Inflammatory macrophage (primary cell): ENCODE measurements around the gene SHROOM4.
A peak's percentile ranks its signal among the peaks of the same experiment; 100 is the strongest.

Source experiments
- DNase-seq, 2 donors: peaks; one replicate each; pipeline ENCODE4 v3.0.0-alpha.2; 2020 to 2022

The SHROOM4 gene

GRCh38 chrX:50776248-50776647, 37.7 kb downstream of the SHROOM4 start:
- no peak for DNase-seq

DNA sequence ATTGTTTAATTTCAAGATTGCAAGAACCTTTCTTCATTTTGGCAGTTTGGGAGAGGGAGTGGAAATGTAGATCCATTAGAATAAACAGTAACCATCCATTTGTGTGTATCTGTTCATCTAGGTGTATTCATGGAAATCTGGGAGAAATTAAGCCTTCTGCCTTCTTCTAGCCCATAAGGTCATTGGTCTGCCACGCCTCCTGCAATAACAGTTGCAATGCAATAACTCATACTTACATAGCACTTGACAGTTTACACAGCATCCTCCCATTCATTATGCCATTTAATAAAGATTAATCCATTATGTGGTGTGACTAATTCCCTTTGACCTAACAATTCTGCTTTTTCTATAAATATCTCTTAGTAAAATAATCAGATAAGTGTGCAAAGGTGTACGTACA, 42.6 kb downstream of the SHROOM4 start:
- DNase-seq = no peak

DNA sequence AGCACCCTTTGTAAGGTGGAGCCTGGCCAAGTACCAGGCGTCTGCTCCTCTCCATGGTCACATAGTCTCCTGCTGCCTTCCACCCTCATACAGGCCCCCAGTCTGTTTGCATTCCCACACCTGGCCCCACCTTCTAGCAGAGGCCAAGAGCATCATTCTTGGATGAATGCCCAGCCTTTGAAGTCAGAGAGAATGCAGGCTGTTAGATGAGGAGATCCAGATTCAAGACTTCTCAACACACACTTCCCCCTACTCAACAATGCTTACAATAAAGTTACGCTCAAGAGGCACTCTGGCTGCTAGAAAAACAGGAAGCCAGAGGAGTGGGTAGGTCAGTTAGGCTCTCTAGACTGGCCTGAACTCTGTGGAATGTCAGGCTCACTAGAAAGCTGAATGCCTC, 43.3 kb downstream of the SHROOM4 start:
- peak in 1 of 2 donors; percentile 3 for DNase-seq

- no peak for DNase-seq
Observed at GRCh38 chrX:50769389-50770063, 44.5 kb downstream of the SHROOM4 start.

DNA sequence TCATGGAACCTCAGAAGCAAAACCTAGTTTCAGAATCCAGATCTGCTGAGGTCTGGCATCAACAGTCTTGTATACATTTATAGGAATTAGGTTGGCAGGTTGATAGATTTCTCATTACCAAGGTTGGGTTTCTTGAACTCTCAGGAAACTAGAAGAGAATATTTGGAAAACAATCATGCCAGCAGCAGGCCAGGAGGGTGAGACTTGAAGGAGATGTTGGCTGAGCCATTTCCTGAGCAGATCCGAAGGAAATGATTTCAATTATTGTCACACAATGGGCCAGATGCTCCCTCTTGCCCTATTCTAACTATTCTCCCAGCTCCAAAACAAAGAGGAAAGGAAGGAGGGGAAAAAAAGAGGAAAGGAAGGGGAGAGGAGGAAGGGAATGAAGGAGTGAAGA, 45.2 kb downstream of the SHROOM4 start:
- DNase-seq = no peak

- DNase-seq = no peak
Observed at GRCh38 chrX:50765986-50766385, 48.0 kb downstream of the SHROOM4 start.

GRCh38 chrX:50762578-50762977, 51.4 kb downstream of the SHROOM4 start:
- no peak for DNase-seq

DNA sequence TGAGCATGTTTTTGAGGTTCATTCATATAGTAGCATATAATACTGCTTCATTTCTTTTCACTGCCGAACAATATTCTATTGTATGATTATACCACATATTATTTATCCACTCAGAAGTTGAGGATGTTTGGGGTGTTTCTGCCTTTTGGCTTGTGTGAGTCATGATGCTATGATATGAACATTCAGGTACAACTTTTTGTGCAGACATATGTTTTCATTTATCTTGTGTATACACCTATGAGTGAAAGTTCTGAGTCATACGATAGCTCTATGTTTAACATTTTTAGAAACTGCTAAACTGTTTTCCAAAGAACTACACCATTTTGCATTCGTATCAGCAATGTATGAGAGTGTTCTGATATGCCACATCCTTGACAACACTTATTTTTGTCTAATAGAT, 57.7 kb downstream of the SHROOM4 start:
- DNase-seq = no peak

DNA sequence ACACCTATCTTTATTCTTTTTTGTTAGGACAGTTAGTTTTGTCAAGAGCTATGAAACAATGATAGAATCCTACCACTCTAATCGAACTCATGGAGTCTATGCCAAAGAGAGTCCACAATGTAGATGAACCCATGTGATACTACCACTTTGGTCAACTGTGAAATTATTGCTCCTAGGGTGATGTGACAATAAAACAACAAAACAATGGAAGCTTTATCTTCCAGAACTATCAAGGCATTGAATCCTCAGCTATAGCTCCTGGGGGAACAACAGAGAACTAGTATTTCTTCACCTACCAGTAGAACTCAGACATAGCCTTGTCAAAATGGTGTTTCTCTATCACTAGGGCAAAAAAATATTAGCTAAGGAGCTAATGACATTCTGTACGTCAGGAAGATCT, 62.9 kb downstream of the SHROOM4 start:
- DNase-seq = no peak

DNA sequence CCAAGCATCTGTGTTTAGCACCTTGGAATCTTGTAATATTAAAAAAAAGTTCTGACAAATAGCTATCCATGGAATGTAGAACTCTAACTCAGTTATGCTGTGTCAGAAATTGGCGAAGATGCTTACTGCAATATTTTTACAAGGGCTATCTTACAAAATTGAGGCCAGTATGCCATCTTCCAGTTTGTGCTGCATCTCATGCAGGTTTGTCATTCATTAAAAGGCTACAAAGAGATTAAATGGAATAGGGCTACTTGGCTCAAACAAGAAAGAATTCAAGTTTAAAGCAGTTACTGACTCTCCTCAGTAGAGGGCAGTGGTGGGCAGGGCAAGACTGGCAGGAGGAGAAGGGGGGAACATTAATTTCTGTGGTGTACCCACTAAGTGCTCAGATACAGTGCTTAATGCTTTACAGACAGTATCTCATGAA, 66.5 kb downstream of the SHROOM4 start:
- peak in 1 of 2 donors; percentile 11 for DNase-seq

DNA sequence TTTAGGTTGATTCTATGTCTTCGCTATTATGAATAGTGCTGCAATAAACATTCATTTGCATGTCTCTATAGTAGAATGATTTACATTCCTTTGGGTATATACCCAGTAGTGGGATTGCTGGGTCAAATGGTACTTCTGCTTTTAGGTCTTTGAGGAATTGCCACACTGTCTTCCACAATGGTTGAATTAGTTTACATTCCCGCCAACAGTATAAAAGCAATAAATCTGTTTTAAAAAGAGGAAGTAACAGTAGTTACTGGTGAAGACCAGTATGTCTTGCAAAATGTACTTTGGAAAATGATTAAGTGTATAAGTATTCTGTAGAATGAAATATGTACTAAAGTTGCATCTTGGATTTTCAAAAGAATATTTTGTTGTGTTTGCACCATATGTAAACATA, 77.3 kb downstream of the SHROOM4 start:
- peak in 1 of 2 donors; percentile 35 for DNase-seq

DNA sequence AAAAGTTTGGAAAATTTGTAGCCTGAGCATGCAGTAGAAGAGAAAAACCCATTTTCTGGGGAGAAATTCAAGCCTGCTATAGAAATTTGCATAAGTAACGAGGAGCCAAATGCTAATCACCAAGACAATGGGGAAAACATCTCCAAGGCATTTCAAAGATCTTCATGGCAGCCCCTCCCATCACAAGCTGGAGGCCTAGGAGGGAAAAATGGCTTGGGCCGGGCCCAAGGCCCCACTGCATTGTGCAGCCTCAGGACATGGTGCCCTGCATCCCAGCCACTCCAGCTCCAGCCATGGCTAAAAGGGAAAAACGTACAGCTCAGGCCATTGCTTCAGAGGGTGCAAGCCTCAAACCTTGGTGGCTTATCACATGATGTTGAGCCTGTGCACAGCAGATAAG, 87.7 kb downstream of the SHROOM4 start:
- DNase-seq = no peak

- DNase-seq = no peak
Observed at GRCh38 chrX:50725310-50725709, 88.7 kb downstream of the SHROOM4 start.

GRCh38 chrX:50723006-50723405, 91.0 kb downstream of the SHROOM4 start:
- DNase-seq = no peak

GRCh38 chrX:50721764-50722521, 92.1 kb downstream of the SHROOM4 start:
- no peak for DNase-seq

GRCh38 chrX:50719614-50720013, 94.4 kb downstream of the SHROOM4 start:
- DNase-seq = no peak

DNA sequence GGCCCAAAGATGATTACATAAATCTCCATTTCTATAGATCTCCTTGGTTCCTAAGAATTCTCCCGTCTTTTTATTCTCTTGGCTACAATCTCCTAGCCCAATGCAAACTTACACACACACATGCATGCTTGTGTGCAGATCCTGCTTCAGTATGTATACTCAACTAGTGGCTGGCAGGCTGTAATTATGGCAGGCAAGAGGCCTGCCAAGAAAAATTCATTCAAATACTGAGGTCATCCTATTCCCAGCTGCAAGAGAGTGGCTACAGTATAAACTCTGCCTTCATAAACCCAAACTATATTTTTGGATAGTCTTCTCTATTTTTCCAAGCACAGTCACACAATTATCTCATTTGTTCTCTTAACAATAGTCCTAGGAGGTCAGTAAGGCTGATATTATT, 95.2 kb downstream of the SHROOM4 start:
- no peak for DNase-seq

DNA sequence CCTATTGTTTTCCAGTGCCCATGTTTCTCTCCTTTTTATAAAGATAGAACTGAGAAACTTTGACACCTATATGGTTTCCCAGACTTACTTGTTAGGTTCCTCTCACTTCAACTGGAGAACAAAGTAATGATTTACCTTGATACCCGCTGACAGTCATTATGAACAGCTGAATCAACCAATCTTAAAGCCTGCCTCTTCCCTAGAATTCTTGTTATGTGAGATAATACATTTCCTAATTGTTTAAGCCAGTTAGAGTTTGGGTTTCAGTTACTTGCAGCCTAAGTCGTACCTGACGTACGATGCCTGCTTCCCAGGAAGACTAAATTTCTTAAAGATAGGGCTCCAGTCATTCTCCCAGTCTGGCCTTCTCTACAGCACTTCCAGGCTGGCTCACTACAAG, 97.3 kb downstream of the SHROOM4 start:
- DNase-seq = no peak

- no peak for DNase-seq
Observed at GRCh38 chrX:50712777-50713176, 101.2 kb downstream of the SHROOM4 start.

DNA sequence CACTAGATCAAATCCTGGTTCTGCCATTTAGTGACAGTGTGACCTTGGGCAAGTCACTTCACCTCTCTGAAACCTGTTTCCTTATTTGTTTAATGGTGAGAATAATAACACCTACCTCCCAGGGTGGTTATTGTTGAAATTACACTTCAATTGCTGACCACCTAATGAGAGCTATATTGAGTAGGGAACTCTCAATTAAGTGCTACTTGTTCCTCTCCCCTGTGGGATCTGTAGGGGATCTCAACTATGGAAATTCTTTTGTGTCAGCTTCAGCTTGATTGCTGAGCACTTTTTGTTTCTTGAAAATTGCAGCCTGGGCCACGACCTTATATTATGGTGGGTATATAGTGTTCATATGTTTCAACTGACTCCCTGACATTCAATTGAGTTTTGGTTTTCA, 102.1 kb downstream of the SHROOM4 start:
- no peak for DNase-seq

GRCh38 chrX:50707955-50708699, 105.9 kb downstream of the SHROOM4 start:
- no peak for DNase-seq

DNA sequence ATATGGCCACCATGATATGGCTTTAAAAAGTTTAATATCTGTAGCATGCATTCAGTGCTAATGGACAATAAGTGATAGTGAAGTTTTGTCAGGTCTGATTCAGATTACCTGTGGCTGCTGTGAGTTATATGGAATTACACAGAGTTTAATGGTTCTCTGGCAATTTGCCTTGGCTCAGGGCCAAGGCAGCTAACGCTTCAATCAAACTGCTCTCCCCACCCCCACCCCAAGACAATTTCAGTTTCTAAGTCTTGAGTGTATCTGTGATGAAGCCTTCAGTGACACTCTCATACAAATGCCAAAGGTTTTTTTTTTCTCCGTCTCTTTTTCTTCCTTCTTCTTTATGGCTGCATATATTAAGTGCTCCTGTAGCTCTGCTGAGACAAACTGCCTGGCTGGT, 106.6 kb downstream of the SHROOM4 start:
- DNase-seq = no peak

GRCh38 chrX:50705042-50705441, 109.0 kb downstream of the SHROOM4 start:
- peak in 1 of 2 donors; percentile 5 for DNase-seq

GRCh38 chrX:50704360-50704759, 109.6 kb downstream of the SHROOM4 start:
- DNase-seq = no peak
